GM23338 (cell line): Measurements from ENCODE around the gene CECR2. TPM values are rescaled to one million over a fixed set of nuclear protein-coding genes. Genes with fewer than 3 reads are reported as not detected.

Experiments used
- ATAC-seq: fragments of 200-7000 bp; cut with Tn5 transposase; 3 replicates; pipeline ENCODE4 v1.9.1; 2020
- DNase-seq: peaks from one replicate; pipeline ENCODE4 v3.0.0-alpha.2; 2015; ENCODE audit warnings: low spot score
- H2AFZ ChIP-seq: fragments of 200-600 bp; sonication (generic); 2 replicates; pipeline ENCODE4 v1.8.0; 2016; ENCODE audit warnings: antibody characterized with exemption, mild to moderate bottlenecking, moderate library complexity
- H3F3A ChIP-seq: fragments of 200-600 bp; sonication (generic); replicated peaks from 2 replicates; pipeline ENCODE4 v1.8.0; 2017; ENCODE audit warnings: antibody characterized with exemption, mixed run types, low read depth
- H3K27ac ChIP-seq: fragments of 200-600 bp; sonication (generic); 2 replicates; pipeline ENCODE4 v1.6.1; 2016; ENCODE audit warnings: low read depth
- H3K27me3 ChIP-seq: fragments of 200-600 bp; sonication (generic); 2 replicates; pipeline ENCODE4 v1.8.0; 2016; ENCODE audit warnings: mild to moderate bottlenecking, mixed run types, moderate library complexity; ENCODE audit not compliant: insufficient read depth
- H3K36me3 ChIP-seq: fragments of 200-600 bp; sonication (generic); 2 replicates; pipeline ENCODE4 v1.8.0; 2016; ENCODE audit warnings: mild to moderate bottlenecking; ENCODE audit not compliant: insufficient read depth
- H3K4me1 ChIP-seq: fragments of 200-600 bp; sonication (generic); 2 replicates; pipeline ENCODE4 v1.8.0; 2016; ENCODE audit warnings: mild to moderate bottlenecking, moderate library complexity; ENCODE audit not compliant: insufficient read depth
- H3K4me2 ChIP-seq: fragments of 200-600 bp; sonication (generic); 2 replicates; pipeline ENCODE4 v1.7.1; 2017; ENCODE audit warnings: mixed run types
- H3K4me3 ChIP-seq: fragments of 200-600 bp; sonication (generic); 2 replicates; pipeline ENCODE4 v1.6.1; 2016; ENCODE audit warnings: mixed run types
- H3K79me2 ChIP-seq: fragments of 200-600 bp; sonication (generic); replicated peaks from 2 replicates; pipeline ENCODE4 v1.8.0; 2017; ENCODE audit warnings: mild to moderate bottlenecking; ENCODE audit not compliant: insufficient read depth
- H3K9me2 ChIP-seq: fragments of 200-600 bp; sonication (generic); 2 replicates; pipeline ENCODE4 v1.8.0; 2017; ENCODE audit not compliant: insufficient read depth
- H4K20me1 ChIP-seq: fragments of 200-600 bp; sonication (generic); replicated peaks from 2 replicates; pipeline ENCODE4 v1.8.0; 2017; ENCODE audit warnings: mild to moderate bottlenecking; ENCODE audit not compliant: insufficient read depth
- H3K27ac Mint-ChIP-seq: 2 replicates; pipeline ENCODE4 v1.8.0; 2020; ENCODE audit warnings: inconsistent platforms, mild to moderate bottlenecking, moderate library complexity, mixed read lengths
- H3K27me3 Mint-ChIP-seq: 3 replicates; pipeline ENCODE4 v1.8.0; 2022; ENCODE audit warnings: low read depth, mild to moderate bottlenecking, moderate library complexity, mixed read lengths, inconsistent platforms; ENCODE audit not compliant: insufficient read depth, poor library complexity
- H3K36me3 Mint-ChIP-seq: 3 replicates; pipeline ENCODE4 v1.8.0; 2021; ENCODE audit warnings: low read depth, mild to moderate bottlenecking, inconsistent platforms, moderate library complexity, mixed read lengths
- H3K4me1 Mint-ChIP-seq: 3 replicates; pipeline ENCODE4 v1.8.0; 2020; ENCODE audit warnings: mild to moderate bottlenecking, inconsistent platforms, mixed read lengths
- H3K4me3 Mint-ChIP-seq: 3 replicates; pipeline ENCODE4 v1.8.0; 2021; ENCODE audit warnings: moderate library complexity, mild to moderate bottlenecking, inconsistent platforms, mixed read lengths
- H3K9me3 Mint-ChIP-seq: 3 replicates; pipeline ENCODE4 v1.8.0; 2020; ENCODE audit warnings: moderate library complexity, mild to moderate bottlenecking, inconsistent platforms, mixed read lengths
- CREB1 ChIP-seq: fragments of 250-450 bp; sonication (Bioruptor Pico); IDR thresholded peaks from 2 replicates; pipeline ENCODE4 v1.5.0; 2020; ENCODE audit warnings: low read depth, mild to moderate bottlenecking, moderate library complexity
- ETS1 ChIP-seq: IDR thresholded peaks from 2 replicates; pipeline ENCODE4 v1.6.1; 2016; ENCODE audit warnings: antibody characterized with exemption
- EZH2 ChIP-seq: fragments of 200-600 bp; sonication (generic); IDR thresholded peaks from one replicate; pipeline ENCODE4 v1.8.0; 2017; ENCODE audit warnings: antibody characterized with exemption, mild to moderate bottlenecking, low read depth; ENCODE audit not compliant: unreplicated experiment
- EZH2phosphoT487 ChIP-seq: fragments of 200-600 bp; sonication (generic); IDR thresholded peaks from one replicate; pipeline ENCODE4 v1.8.1; 2018; ENCODE audit warnings: antibody characterized with exemption; ENCODE audit not compliant: unreplicated experiment
- JUNB ChIP-seq: IDR thresholded peaks from one replicate; pipeline ENCODE4 v1.6.1; 2016; ENCODE audit warnings: antibody characterized with exemption; ENCODE audit not compliant: unreplicated experiment
- NANOG ChIP-seq: IDR thresholded peaks from 2 replicates; pipeline ENCODE4 v1.6.1; 2016; ENCODE audit warnings: antibody characterized with exemption, borderline replicate concordance
- POLR2AphosphoS5 ChIP-seq: IDR thresholded peaks from 2 replicates; pipeline ENCODE4 v1.6.1; 2016; ENCODE audit warnings: antibody characterized with exemption, low read depth
- STAT1 ChIP-seq: IDR thresholded peaks from one replicate; pipeline ENCODE4 v1.6.1; 2016; ENCODE audit warnings: antibody characterized with exemption; ENCODE audit not compliant: unreplicated experiment
- ZNF114 ChIP-seq: fragments of 250-450 bp; sonication (Bioruptor Pico); IDR thresholded peaks from 2 replicates; pipeline ENCODE4 v1.5.0; 2020; ENCODE audit warnings: mild to moderate bottlenecking, moderate library complexity
- ZNF331 ChIP-seq: fragments of 250-450 bp; sonication (Bioruptor Pico); IDR thresholded peaks from 2 replicates; pipeline ENCODE4 v1.5.0; 2020; ENCODE audit warnings: low read depth, mild to moderate bottlenecking, moderate library complexity
- polyA plus RNA-seq: library from polyadenylated mRNA; unstranded; fragments of >200 nt; fragmentation: Nextera tagmentation; extraction: Ambion mirVana; gene quantifications from 2 replicates; pipeline ENCODE4 v1.2.1, GENCODE V29; 2016
- total RNA-seq: library from RNA; depleted of rRNA; stranded (reverse); fragments of >200 nt; shearing (Covaris generic); gene quantifications from 2 replicates; pipeline ENCODE4 v1.2.3, GENCODE V29; 2014
- TF ChIP-seq, protein P1 (sequence below): fragments of 250-450 bp; sonication (Bioruptor Pico); IDR thresholded peaks from 2 replicates; pipeline ENCODE4 v1.5.0; 2020; ENCODE audit warnings: mild to moderate bottlenecking, moderate library complexity
- TF ChIP-seq, protein P2 (sequence below), 2 experiments: fragments of 200-600 bp in 1 of 2; sonication (generic) in 1 of 2; conservative IDR thresholded peaks; 2 replicates each; pipeline versions ENCODE4 v1.5.1 to v1.6.1; 2016 to 2017; ENCODE audit warnings: antibody characterized with exemption in 2 of 2, low read depth in 2 of 2, mild to moderate bottlenecking in 2 of 2, moderate library complexity in 1 of 2
- TF ChIP-seq, protein P3 (sequence below): IDR thresholded peaks from one replicate; pipeline ENCODE4 v1.6.1; 2018; ENCODE audit warnings: antibody characterized with exemption; ENCODE audit not compliant: unreplicated experiment

The CECR2 gene
- total and polyA plus RNA-seq, 2 experiments from 2014 or later, result 18.4 to 110 TPM

GRCh38 chr22:17402293-17402692 lies 33.0 kb downstream of the CECR2 start:
- Mint-ChIP-seq H3K4me3 (no peak overlapping the region), H3K4me1 (peaks cover 35% of the 10 kb centered on the region)
- ATAC-seq, result no peak

More at GRCh38 chr22:17402293-17402692, 33.0 kb downstream of the CECR2 start:
- H3K79me2 ChIP-seq, result peaks cover 100% of the 10 kb centered on the region
- H2AFZ ChIP-seq, result no peak overlapping the region
- Mint-ChIP-seq H3K27ac (no peak overlapping the region), H3K36me3 (peaks cover 6% of the 10 kb centered on the region; the same call in 2 of the 3 replicates), H3K9me3 (no peaks in the 10 kb centered on the region), H3K27me3 (no peaks in the 10 kb centered on the region)
- H3F3A ChIP-seq, result no peaks in the 10 kb centered on the region
- H3K4me2 ChIP-seq, result no peak overlapping the region
- H3K4me1 ChIP-seq, result peaks cover 41% of the 10 kb centered on the region
- TF ChIP-seq, protein P1, sequence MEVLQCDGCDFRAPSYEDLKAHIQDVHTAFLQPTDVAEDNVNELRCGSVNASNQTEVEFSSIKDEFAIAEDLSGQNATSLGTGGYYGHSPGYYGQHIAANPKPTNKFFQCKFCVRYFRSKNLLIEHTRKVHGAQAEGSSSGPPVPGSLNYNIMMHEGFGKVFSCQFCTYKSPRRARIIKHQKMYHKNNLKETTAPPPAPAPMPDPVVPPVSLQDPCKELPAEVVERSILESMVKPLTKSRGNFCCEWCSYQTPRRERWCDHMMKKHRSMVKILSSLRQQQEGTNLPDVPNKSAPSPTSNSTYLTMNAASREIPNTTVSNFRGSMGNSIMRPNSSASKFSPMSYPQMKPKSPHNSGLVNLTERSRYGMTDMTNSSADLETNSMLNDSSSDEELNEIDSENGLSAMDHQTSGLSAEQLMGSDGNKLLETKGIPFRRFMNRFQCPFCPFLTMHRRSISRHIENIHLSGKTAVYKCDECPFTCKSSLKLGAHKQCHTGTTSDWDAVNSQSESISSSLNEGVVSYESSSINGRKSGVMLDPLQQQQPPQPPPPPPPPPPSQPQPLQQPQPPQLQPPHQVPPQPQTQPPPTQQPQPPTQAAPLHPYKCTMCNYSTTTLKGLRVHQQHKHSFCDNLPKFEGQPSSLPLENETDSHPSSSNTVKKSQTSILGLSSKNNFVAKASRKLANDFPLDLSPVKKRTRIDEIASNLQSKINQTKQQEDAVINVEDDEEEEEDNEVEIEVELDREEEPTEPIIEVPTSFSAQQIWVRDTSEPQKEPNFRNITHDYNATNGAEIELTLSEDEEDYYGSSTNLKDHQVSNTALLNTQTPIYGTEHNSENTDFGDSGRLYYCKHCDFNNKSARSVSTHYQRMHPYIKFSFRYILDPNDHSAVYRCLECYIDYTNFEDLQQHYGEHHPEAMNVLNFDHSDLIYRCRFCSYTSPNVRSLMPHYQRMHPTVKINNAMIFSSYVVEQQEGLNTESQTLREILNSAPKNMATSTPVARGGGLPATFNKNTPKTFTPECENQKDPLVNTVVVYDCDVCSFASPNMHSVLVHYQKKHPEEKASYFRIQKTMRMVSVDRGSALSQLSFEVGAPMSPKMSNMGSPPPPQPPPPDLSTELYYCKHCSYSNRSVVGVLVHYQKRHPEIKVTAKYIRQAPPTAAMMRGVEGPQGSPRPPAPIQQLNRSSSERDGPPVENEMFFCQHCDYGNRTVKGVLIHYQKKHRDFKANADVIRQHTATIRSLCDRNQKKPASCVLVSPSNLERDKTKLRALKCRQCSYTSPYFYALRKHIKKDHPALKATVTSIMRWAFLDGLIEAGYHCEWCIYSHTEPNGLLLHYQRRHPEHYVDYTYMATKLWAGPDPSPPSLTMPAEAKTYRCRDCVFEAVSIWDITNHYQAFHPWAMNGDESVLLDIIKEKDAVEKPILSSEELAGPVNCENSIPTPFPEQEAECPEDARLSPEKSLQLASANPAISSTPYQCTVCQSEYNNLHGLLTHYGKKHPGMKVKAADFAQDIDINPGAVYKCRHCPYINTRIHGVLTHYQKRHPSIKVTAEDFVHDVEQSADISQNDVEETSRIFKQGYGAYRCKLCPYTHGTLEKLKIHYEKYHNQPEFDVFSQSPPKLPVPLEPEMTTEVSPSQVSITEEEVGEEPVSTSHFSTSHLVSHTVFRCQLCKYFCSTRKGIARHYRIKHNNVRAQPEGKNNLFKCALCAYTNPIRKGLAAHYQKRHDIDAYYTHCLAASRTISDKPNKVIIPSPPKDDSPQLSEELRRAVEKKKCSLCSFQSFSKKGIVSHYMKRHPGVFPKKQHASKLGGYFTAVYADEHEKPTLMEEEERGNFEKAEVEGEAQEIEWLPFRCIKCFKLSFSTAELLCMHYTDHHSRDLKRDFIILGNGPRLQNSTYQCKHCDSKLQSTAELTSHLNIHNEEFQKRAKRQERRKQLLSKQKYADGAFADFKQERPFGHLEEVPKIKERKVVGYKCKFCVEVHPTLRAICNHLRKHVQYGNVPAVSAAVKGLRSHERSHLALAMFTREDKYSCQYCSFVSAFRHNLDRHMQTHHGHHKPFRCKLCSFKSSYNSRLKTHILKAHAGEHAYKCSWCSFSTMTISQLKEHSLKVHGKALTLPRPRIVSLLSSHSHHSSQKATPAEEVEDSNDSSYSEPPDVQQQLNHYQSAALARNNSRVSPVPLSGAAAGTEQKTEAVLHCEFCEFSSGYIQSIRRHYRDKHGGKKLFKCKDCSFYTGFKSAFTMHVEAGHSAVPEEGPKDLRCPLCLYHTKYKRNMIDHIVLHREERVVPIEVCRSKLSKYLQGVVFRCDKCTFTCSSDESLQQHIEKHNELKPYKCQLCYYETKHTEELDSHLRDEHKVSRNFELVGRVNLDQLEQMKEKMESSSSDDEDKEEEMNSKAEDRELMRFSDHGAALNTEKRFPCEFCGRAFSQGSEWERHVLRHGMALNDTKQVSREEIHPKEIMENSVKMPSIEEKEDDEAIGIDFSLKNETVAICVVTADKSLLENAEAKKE, result no peak
- TF ChIP-seq JUNB (no peak), ETS1 (no peak), ZNF331 (no peak), EZH2phosphoT487 (no peak), EZH2 (no peak), NANOG (no peak), ZNF114 (CRISPR knock-in tag) (no peak), STAT1 (no peak), POLR2AphosphoS5 (no peak), CREB1 (CRISPR knock-in tag) (no peak)
- TF ChIP-seq, protein P2, sequence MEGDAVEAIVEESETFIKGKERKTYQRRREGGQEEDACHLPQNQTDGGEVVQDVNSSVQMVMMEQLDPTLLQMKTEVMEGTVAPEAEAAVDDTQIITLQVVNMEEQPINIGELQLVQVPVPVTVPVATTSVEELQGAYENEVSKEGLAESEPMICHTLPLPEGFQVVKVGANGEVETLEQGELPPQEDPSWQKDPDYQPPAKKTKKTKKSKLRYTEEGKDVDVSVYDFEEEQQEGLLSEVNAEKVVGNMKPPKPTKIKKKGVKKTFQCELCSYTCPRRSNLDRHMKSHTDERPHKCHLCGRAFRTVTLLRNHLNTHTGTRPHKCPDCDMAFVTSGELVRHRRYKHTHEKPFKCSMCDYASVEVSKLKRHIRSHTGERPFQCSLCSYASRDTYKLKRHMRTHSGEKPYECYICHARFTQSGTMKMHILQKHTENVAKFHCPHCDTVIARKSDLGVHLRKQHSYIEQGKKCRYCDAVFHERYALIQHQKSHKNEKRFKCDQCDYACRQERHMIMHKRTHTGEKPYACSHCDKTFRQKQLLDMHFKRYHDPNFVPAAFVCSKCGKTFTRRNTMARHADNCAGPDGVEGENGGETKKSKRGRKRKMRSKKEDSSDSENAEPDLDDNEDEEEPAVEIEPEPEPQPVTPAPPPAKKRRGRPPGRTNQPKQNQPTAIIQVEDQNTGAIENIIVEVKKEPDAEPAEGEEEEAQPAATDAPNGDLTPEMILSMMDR (conservative IDR thresholded peaks at IDR 0.05; ENCODE audit: low read depth in 2 of 2), result no peak
- TF ChIP-seq, protein P3, sequence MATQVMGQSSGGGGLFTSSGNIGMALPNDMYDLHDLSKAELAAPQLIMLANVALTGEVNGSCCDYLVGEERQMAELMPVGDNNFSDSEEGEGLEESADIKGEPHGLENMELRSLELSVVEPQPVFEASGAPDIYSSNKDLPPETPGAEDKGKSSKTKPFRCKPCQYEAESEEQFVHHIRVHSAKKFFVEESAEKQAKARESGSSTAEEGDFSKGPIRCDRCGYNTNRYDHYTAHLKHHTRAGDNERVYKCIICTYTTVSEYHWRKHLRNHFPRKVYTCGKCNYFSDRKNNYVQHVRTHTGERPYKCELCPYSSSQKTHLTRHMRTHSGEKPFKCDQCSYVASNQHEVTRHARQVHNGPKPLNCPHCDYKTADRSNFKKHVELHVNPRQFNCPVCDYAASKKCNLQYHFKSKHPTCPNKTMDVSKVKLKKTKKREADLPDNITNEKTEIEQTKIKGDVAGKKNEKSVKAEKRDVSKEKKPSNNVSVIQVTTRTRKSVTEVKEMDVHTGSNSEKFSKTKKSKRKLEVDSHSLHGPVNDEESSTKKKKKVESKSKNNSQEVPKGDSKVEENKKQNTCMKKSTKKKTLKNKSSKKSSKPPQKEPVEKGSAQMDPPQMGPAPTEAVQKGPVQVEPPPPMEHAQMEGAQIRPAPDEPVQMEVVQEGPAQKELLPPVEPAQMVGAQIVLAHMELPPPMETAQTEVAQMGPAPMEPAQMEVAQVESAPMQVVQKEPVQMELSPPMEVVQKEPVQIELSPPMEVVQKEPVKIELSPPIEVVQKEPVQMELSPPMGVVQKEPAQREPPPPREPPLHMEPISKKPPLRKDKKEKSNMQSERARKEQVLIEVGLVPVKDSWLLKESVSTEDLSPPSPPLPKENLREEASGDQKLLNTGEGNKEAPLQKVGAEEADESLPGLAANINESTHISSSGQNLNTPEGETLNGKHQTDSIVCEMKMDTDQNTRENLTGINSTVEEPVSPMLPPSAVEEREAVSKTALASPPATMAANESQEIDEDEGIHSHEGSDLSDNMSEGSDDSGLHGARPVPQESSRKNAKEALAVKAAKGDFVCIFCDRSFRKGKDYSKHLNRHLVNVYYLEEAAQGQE, result no peak
- H3K27me3 ChIP-seq, result no peaks in the 10 kb centered on the region
- H3K36me3 ChIP-seq, result no peaks in the 10 kb centered on the region
- H3K4me3 ChIP-seq, result no peak overlapping the region
- H4K20me1 ChIP-seq, result peaks cover 90% of the 10 kb centered on the region
- no peak overlapping the region; the same call in 1 of the 2 replicates for H3K27ac ChIP-seq
- no peak for DNase-seq
- no peaks in the 10 kb centered on the region for H3K9me2 ChIP-seq
